Globus pallidus (tissue), 1 donor: Measurements from ENCODE around the gene ELK4.

Source experiments
- DNase-seq: peaks from one replicate; pipeline ENCODE4 v3.0.0-alpha.2; 2015; ENCODE audit warnings: low spot score

ELK4 gene

GRCh38 chr1:205595435-205595834 is 36.4 kb downstream of the ELK4 start:
- DNase-seq = no peak

GRCh38 chr1:205594846-205595245 is 37.0 kb downstream of the ELK4 start:
- DNase-seq = no peak

GRCh38 chr1:205593967-205594366 is 37.8 kb downstream of the ELK4 start:
- no peak for DNase-seq

DNA sequence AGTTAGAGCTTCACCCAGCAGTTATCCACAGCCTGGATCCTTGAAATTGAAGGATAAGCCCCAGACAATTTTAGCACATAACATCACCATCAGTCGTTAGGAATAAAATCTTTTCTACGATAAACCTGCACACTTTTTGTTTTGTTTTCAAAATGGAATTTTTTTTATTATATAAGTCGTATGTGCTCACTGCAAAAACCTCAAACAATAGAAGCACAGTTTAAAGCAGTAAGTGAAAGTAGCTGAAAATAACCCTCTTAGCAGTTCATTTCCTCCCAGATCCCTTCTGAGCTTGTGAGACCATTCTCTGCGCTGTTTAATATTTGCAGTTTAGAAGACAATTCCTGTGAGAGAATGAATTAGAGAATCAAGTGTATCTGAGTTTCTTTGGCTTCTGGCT is 38.3 kb downstream of the ELK4 start:
- no peak for DNase-seq

- no peak for DNase-seq
These were observed 39.3 kb downstream of the ELK4 start for GRCh38 chr1:205592443-205593003.

DNA sequence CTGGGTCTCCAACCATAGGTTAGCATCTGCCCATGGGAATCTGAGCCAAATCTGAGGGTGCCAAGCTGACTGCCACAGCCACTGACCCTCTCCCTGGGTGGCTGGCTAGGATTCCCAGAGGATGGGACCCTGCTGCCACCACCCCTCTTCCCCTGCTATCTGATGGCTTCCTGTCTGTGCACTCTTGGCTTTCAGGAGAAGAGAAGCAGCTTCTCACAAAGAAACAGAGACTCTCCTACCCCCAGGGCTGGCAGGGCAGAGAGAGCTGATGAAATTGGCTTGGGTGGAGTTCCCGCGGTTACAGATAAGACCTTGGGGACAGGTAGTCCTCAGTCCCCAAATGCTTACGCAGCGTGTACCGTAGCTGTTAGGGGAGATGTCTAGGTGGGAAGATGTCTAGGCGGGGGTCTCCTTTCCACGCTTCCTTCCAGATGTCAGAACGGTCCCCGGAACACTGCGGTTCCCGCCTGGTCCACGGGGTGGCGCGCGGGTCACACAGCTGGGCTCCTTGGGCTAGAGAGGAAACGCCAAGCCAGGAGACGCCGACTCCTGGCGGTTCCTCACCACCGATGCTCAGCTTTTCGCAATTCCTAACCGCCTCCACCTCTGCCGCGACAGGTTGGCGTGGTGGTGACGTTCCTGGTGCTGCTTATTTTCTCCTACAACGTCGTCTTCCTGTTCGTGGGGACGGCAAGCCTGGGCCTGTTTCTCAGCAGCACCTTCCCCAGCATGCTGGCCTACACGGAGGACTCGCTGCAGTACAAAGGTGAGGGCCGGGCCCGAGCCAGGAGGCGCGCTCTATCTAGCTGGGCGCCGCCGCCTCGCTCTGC is 40.1 kb downstream of the ELK4 start:
- peak; percentile 68 for DNase-seq

DNA sequence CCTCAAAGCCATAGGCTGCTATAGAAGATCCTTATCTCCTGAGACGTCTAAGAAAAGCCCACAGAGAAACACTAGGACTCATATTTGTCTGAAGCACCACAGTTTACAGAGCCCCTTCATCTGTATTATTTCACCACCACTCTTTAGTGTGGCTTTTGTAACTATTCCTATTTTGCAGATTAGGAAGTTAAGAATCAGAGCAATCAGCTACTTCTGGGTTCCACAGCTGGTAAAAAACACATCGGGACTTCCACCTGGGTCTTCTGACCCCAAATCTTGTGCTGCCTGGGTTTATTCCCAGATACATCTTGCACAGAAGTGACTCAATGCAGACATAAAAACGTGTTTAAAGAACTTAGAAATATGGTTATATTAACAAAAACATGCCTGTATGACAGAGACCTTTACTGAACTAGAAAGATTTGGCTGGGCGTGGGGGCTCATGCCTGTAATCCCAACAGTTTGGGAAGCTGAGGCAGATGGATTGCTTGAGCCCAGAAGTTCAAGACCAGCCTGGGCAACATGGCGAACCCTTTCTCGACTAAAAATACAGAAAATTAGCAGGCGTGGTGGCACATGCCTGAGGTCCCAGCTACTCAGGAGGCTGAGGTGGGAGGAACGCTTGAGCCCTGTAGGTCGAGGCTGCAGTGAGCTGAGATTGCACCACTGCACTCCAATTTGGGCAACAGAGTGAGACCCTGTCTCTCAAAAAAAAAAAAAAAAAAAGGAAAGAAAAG is 40.9 kb downstream of the ELK4 start:
- no peak for DNase-seq

- no peak for DNase-seq
These were observed 41.4 kb downstream of the ELK4 start for GRCh38 chr1:205590457-205590768.

GRCh38 chr1:205589618-205590456 is 42.0 kb downstream of the ELK4 start:
- no peak for DNase-seq

- DNase-seq = no peak
These were observed 42.8 kb downstream of the ELK4 start for GRCh38 chr1:205589046-205589445.

- DNase-seq = no peak
These were observed 43.2 kb downstream of the ELK4 start for GRCh38 chr1:205588636-205589035.

DNA sequence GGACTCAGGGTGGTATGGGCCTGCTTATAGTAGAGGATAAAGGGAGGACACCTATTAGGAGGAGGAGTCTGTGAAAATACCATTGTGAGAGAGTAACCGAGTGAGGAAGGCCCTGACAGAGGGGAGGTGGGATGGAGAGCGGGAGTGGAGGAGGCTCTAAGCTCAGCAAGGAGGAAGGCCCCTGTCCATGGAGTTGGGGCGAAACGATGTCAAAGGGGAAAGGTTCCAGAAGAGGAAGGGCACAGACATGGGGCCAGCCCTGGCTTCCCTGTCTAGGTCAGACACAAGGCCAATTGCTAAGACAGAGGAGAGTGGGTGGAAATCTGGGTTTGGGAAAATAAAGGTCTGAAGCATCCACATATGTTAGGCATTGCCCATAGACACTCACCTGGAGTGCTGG is 44.2 kb downstream of the ELK4 start:
- no peak for DNase-seq

- no peak for DNase-seq
These were observed 45.7 kb downstream of the ELK4 start for GRCh38 chr1:205585835-205586785.

DNA sequence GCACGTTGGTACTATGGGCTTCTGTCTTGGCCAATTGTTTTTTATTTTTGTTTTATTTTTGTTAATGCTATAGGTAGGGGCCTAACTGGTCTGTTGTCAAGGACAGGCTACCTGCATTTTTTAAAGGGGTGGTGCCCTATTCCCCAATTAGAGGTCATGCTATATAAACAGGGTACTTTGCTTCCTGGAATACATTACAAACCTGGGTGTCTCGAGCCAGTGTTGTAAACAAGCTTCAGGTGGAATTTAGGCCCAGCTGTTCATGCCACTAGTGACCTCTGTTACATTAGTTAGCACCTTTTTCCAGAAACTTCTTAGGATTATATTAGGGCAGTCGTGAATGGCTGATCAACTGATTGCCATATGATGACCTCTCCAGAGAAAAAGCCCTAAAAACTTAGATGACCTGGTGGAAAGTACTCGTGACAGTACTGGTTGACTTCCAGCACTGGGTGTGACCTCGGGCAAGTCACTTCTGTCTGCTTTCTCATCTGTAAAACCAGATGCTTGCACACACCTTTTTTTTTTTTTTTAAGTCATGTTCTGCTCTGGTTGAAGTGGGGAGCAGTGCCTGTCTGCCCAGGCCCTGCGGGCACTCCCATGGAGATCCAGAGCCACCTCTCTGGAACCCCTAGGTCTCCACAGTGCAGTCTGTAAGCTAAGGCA is 46.5 kb downstream of the ELK4 start:
- DNase-seq = no peak

DNA sequence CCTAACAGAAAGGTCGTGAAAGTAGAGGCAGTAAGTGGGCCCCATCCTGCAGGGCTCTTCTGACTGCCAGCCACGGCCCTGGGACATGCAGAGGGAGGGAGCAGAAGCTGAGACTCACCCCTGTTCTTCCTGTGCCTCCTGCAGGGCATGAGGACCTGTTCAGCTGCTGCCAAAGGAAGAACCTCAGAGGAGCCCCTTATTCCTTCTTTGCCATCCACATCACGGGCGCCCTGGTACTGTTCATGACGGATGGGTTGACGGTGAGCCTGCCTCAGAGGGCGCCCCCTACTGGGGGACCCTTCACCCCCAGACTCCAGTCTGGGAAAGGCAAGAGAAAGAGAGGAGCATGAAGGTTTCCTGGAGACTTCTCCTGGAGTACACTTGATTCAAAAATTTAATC is 47.1 kb downstream of the ELK4 start:
- no peak for DNase-seq

- DNase-seq = no peak
These were observed 48.2 kb downstream of the ELK4 start for GRCh38 chr1:205583461-205584130.

GRCh38 chr1:205582471-205583291 is 49.1 kb downstream of the ELK4 start:
- DNase-seq = no peak

- no peak for DNase-seq
These were observed 49.8 kb downstream of the ELK4 start for GRCh38 chr1:205582046-205582445.

GRCh38 chr1:205581321-205581980 is 50.4 kb downstream of the ELK4 start:
- no peak for DNase-seq
